ENCODE data around the gene TMC5.

DNA sequence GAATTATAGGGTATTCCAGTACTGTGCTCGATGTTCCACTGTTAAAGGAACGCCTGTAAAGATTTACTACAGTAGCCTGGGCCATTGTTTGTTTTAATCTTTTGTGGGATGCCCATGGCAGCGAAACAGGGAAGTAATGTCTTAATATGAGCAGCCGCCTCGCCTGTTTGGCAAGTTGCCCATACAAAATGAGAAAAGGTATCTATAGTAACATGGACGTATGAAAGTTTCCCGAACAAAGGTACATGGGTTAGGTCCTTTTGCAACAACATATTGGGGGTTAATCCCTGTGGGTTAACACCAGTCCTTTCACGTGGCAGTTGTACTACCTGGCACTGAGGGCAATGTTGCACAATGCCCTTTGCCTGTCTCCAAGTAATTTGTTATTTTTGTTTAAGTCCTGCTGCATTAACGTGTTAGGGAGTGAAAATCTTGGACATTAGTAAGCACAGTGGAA lies 21.1 kb upstream of the TMC5 start:
- TF ChIP-seq POLR2AphosphoS5 (IDR thresholded peaks at IDR 0.05; ENCODE audit: insufficient read depth, low read depth, low read length) (no peak), MAX (IDR thresholded peaks at IDR 0.05; ENCODE audit: insufficient read depth, insufficient read length) (no peak), POLR2A (IDR thresholded peaks at IDR 0.05; ENCODE audit: low read depth, low read length) (no peak)
- TF ChIP-seq, protein P1, sequence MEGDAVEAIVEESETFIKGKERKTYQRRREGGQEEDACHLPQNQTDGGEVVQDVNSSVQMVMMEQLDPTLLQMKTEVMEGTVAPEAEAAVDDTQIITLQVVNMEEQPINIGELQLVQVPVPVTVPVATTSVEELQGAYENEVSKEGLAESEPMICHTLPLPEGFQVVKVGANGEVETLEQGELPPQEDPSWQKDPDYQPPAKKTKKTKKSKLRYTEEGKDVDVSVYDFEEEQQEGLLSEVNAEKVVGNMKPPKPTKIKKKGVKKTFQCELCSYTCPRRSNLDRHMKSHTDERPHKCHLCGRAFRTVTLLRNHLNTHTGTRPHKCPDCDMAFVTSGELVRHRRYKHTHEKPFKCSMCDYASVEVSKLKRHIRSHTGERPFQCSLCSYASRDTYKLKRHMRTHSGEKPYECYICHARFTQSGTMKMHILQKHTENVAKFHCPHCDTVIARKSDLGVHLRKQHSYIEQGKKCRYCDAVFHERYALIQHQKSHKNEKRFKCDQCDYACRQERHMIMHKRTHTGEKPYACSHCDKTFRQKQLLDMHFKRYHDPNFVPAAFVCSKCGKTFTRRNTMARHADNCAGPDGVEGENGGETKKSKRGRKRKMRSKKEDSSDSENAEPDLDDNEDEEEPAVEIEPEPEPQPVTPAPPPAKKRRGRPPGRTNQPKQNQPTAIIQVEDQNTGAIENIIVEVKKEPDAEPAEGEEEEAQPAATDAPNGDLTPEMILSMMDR (IDR thresholded peaks at IDR 0.05; ENCODE audit: extremely low read depth in 1 of 2, insufficient read depth in 1 of 2, low read depth in 1 of 2, low read length in 2 of 2) = no peak
